HG03097 (cell line): ENCODE data around the gene SYCP3.
"Not testable (repeated sequence)": the region's sequence is repeated elsewhere in the genome, so short reads cannot be mapped to it uniquely, and the experiment has no call there.

Experiments used
- ATAC-seq: cut with Tn5 transposase; IDR thresholded peaks from one replicate; pipeline ENCODE4 v1.9.1; 2021; ENCODE audit not compliant: unreplicated experiment, low FRiP score

SYCP3 gene

GRCh38 chr12:101686176-101686575, 53.1 kb downstream of the SYCP3 start:
- ATAC-seq = no peak

- no peak for ATAC-seq
Observed at GRCh38 chr12:101685092-101685491, 54.2 kb downstream of the SYCP3 start.

GRCh38 chr12:101681627-101682026, 57.6 kb downstream of the SYCP3 start:
- not testable (repeated sequence) for ATAC-seq

GRCh38 chr12:101680647-101681046, 58.6 kb downstream of the SYCP3 start:
- ATAC-seq = no peak

GRCh38 chr12:101680240-101680639, 59.0 kb downstream of the SYCP3 start:
- no peak for ATAC-seq
